HepG2 (cell line): ENCODE data around the gene C1QTNF6. TPM values are rescaled to one million over a fixed set of nuclear protein-coding genes. Genes with fewer than 3 reads are reported as not detected.

Experiments used
- AGO1 ChIP-seq: fragments of 200-400 bp; formaldehyde crosslinking; IDR thresholded peaks from 2 replicates; pipeline ENCODE4 v1.6.1; 2017; ENCODE audit warnings: mild to moderate bottlenecking, low read depth, low read length, moderate library complexity; ENCODE audit not compliant: poor library complexity, severe bottlenecking
- ARHGAP35 ChIP-seq: sonication (generic); formaldehyde crosslinking; IDR thresholded peaks from 2 replicates; pipeline ENCODE4 v1.9.0; 2022; ENCODE audit warnings: mild to moderate bottlenecking, inconsistent platforms, moderate library complexity, missing genetic modification reagents, borderline replicate concordance
- CHD4 ChIP-seq: fragments of 200-600 bp; sonication (generic); IDR thresholded peaks from 2 replicates; pipeline ENCODE4 v1.7.0; 2017; ENCODE audit warnings: mild to moderate bottlenecking, low read length, borderline replicate concordance
- EED ChIP-seq: sonication (generic); formaldehyde crosslinking; IDR thresholded peaks from 2 replicates; pipeline ENCODE4 v1.5.0; 2020; ENCODE audit warnings: mild to moderate bottlenecking, missing genetic modification reagents
- EP300 ChIP-seq, 3 experiments: sonication (generic) in 1 of 3; formaldehyde crosslinking in 1 of 3; IDR thresholded peaks; 2 replicates each; pipeline versions ENCODE4 v1.5.1 to v1.6.1; 2011 to 2020; ENCODE audit warnings: low read depth in 2 of 3, low read length in 2 of 3, borderline replicate concordance in 1 of 3, improper control_type of control experiment in 1 of 3, mild to moderate bottlenecking in 1 of 3, missing genetic modification reagents in 1 of 3, moderate library complexity in 1 of 3
- GABPA ChIP-seq, 2 experiments: IDR thresholded peaks; 2 replicates each; pipeline ENCODE4 v1.6.1; 2011 to 2016; ENCODE audit warnings: low read depth in 2 of 2, low read length in 1 of 2, missing biosample characterization in 1 of 2, missing genetic modification characterization in 1 of 2
- GATAD1 ChIP-seq: IDR thresholded peaks from 2 replicates; pipeline ENCODE4 v1.6.1; 2016; ENCODE audit warnings: missing genetic modification reagents, missing compliant biosample characterization
- HOXA9 ChIP-seq: sonication (generic); formaldehyde crosslinking; IDR thresholded peaks from 2 replicates; pipeline ENCODE4 v1.8.1; 2022; ENCODE audit warnings: missing genetic modification reagents, mild to moderate bottlenecking, moderate library complexity, borderline replicate concordance
- MEIS2 ChIP-seq: sonication (generic); formaldehyde crosslinking; IDR thresholded peaks from 2 replicates; pipeline ENCODE4 v1.9.0; 2021; ENCODE audit warnings: mild to moderate bottlenecking, missing genetic modification reagents
- MXI1 ChIP-seq: IDR thresholded peaks from 3 replicates; pipeline ENCODE4 v1.6.1; 2012; ENCODE audit warnings: low read depth, low read length, inconsistent platforms, borderline replicate concordance
- NCOA1 ChIP-seq: sonication (generic); formaldehyde crosslinking; IDR thresholded peaks from 2 replicates; pipeline ENCODE4 v1.9.0; 2021; ENCODE audit warnings: missing genetic modification reagents
- REST ChIP-seq, 2 experiments: IDR thresholded peaks; 2 replicates each; pipeline ENCODE4 v1.6.1; 2011 to 2012; ENCODE audit warnings: low read length in 2 of 2, borderline replicate concordance in 1 of 2, low read depth in 1 of 2, mild to moderate bottlenecking in 1 of 2, moderate library complexity in 1 of 2
- SNAI1 ChIP-seq: sonication (generic); formaldehyde crosslinking; IDR thresholded peaks from 2 replicates; pipeline ENCODE4 v1.5.0; 2020; ENCODE audit warnings: mild to moderate bottlenecking, missing genetic modification reagents, borderline replicate concordance
- WIZ ChIP-seq: sonication (generic); formaldehyde crosslinking; IDR thresholded peaks from 2 replicates; pipeline ENCODE4 v1.5.1; 2020; ENCODE audit warnings: mild to moderate bottlenecking, missing genetic modification reagents
- ZBTB3 ChIP-seq: sonication (generic); formaldehyde crosslinking; IDR thresholded peaks from 2 replicates; pipeline ENCODE4 v1.4.0; 2020; ENCODE audit warnings: low read depth, mild to moderate bottlenecking, moderate library complexity, missing genetic modification reagents, borderline replicate concordance
- ZNF124 ChIP-seq: sonication (generic); formaldehyde crosslinking; IDR thresholded peaks from 2 replicates; pipeline ENCODE4 v1.4.0; 2020; ENCODE audit warnings: missing genetic modification reagents
- ZNF232 ChIP-seq: sonication (generic); formaldehyde crosslinking; IDR thresholded peaks from 2 replicates; pipeline ENCODE4 v1.4.0; 2020; ENCODE audit warnings: missing genetic modification reagents, borderline replicate concordance
- ZNF33A ChIP-seq: sonication (generic); formaldehyde crosslinking; IDR thresholded peaks from 2 replicates; pipeline ENCODE4 v1.5.1; 2020; ENCODE audit warnings: missing genetic modification reagents, mild to moderate bottlenecking, moderate library complexity, borderline replicate concordance
- ZNF432 ChIP-seq: sonication (generic); formaldehyde crosslinking; IDR thresholded peaks from 2 replicates; pipeline ENCODE4 v1.5.0; 2020; ENCODE audit warnings: missing genetic modification reagents, mild to moderate bottlenecking, borderline replicate concordance
- ZNF446 ChIP-seq: sonication (generic); formaldehyde crosslinking; IDR thresholded peaks from 2 replicates; pipeline ENCODE4 v1.5.0; 2020; ENCODE audit warnings: mild to moderate bottlenecking, missing genetic modification reagents
- ZNF512 ChIP-seq: sonication (generic); formaldehyde crosslinking; IDR thresholded peaks from 2 replicates; pipeline ENCODE4 v1.4.0; 2020; ENCODE audit warnings: mild to moderate bottlenecking, missing genetic modification reagents
- ZNF562 ChIP-seq: sonication (generic); formaldehyde crosslinking; IDR thresholded peaks from 2 replicates; pipeline ENCODE4 v1.8.0; 2022; ENCODE audit warnings: missing genetic modification reagents, borderline replicate concordance
- ZNF777 ChIP-seq: sonication (generic); formaldehyde crosslinking; IDR thresholded peaks from 2 replicates; pipeline ENCODE4 v1.4.0; 2020; ENCODE audit warnings: missing genetic modification reagents
- ZSCAN30 ChIP-seq: sonication (generic); formaldehyde crosslinking; IDR thresholded peaks from 2 replicates; pipeline ENCODE4 v1.5.0; 2020; ENCODE audit warnings: mild to moderate bottlenecking, missing genetic modification reagents
- polyA plus RNA-seq, 8 experiments: library from polyadenylated mRNA; depleted of rRNA in 3 of 8; stranded (reverse) in 7 of 8; unstranded in 1 of 8; fragments of >200 nt; fragmentation: Illumina TruSeq in 4 of 8; extraction: Trizol in 4 of 8; gene quantifications; 2 replicates each; pipeline versions ENCODE4 v1.2.1 to v1.2.3, GENCODE V29; 2011 to 2016; ENCODE audit warnings: low read depth in 4 of 8, missing spikeins in 1 of 8, mixed read lengths in 1 of 8; ENCODE audit not compliant: insufficient read depth in 1 of 8
- total RNA-seq, 5 experiments: library from RNA; depleted of rRNA; stranded (reverse); fragments of >200 nt; fragmentation: Illumina TruSeq; extraction: Trizol; gene quantifications; 2 replicates each; pipeline ENCODE4 v1.2.3, GENCODE V29; 2016; ENCODE audit warnings: low read depth in 1 of 5

C1QTNF6 gene
- total and polyA plus RNA-seq, 2 of the 13 experiments (the other 11 are each of a cell fraction or from before 2014, with no cell fraction given) = 2.7 to 6.9 TPM

- TF ChIP-seq MEIS2 (CRISPR knock-in tag) = no peak; the same call in 1 of the 2 replicates
- no peak for TF ChIP-seq ZNF432 (CRISPR knock-in tag)
- TF ChIP-seq REST (IDR thresholded peaks at IDR 0.05; ENCODE audit: borderline replicate concordance in 1 of 2, low read depth in 1 of 2, low read length in 2 of 2) = no peak; a peak in 1 of 4 replicates
- no peak for TF ChIP-seq EED (CRISPR knock-in tag)
- no peak; the same call in 2 of the 3 replicates for TF ChIP-seq MXI1
- TF ChIP-seq ZNF562 (CRISPR knock-in tag) = no peak
- peak; percentile 62 for TF ChIP-seq GATAD1 (CRISPR knock-in tag)
- no peak for TF ChIP-seq AGO1
- 0 out of 2 replicates have a peak, but pooled peaks have one; percentile 72 for TF ChIP-seq ZSCAN30
- no peak for TF ChIP-seq ZNF512 (CRISPR knock-in tag)
- no peak for TF ChIP-seq CHD4
- peak; percentile 52 for TF ChIP-seq ARHGAP35
- no peak for TF ChIP-seq ZBTB3
- TF ChIP-seq NCOA1 = no peak
- TF ChIP-seq EP300 (IDR thresholded peaks at IDR 0.05; ENCODE audit: low read depth in 2 of 2, low read length in 2 of 2) = no peak
- TF ChIP-seq EP300 (CRISPR knock-in tag; IDR thresholded peaks at IDR 0.05; ENCODE audit: borderline replicate concordance) = no peak
- no peak; the same call in 1 of the 2 replicates for TF ChIP-seq SNAI1 (CRISPR knock-in tag)
- TF ChIP-seq HOXA9 (CRISPR knock-in tag) = no peak
- no peak; the same call in 1 of the 2 replicates for TF ChIP-seq ZNF33A
- TF ChIP-seq WIZ (CRISPR knock-in tag) = peak; percentile 81; the same call in 1 of the 2 replicates
- TF ChIP-seq GABPA (IDR thresholded peaks at IDR 0.05; ENCODE audit: low read depth, low read length) = peak; percentile 73
- TF ChIP-seq GABPA (CRISPR knock-in tag; IDR thresholded peaks at IDR 0.05; ENCODE audit: low read depth) = peak; percentile 89
- 0 out of 2 replicates have a peak, but pooled peaks have one; percentile 17 for TF ChIP-seq ZNF232 (CRISPR knock-in tag)
- TF ChIP-seq ZNF446 (CRISPR knock-in tag) = peak; percentile 18; the same call in 1 of the 2 replicates
- no peak for TF ChIP-seq ZNF124 (CRISPR knock-in tag)
- TF ChIP-seq ZNF777 = peak; percentile 15; the same call in 1 of the 2 replicates
These were observed 11.2 kb upstream of the C1QTNF6 start (continued) for GRCh38 chr22:37199103-37199759.
